Fibroblast of lung (primary cell): ENCODE data around the gene AKAP10. TPM values are rescaled to one million over a fixed set of nuclear protein-coding genes. Genes with fewer than 3 reads are reported as not detected.

Source experiments
- DNase-seq, 2 donors: peaks; one replicate each; pipeline versions ENCODE4 v3.0.0 to v3.0.0-alpha.2; 2010; ENCODE audit warnings: low read depth in 2 of 2
- H2AFZ ChIP-seq: 2 replicates; pipeline ENCODE4 v1.5.1; 2012; ENCODE audit warnings: low read length, control low read depth, inconsistent platforms
- H3K27ac ChIP-seq: 2 replicates; pipeline ENCODE4 v1.5.1; 2011; ENCODE audit warnings: low read length, control low read depth; ENCODE audit not compliant: insufficient read depth
- H3K27me3 ChIP-seq: 2 replicates; pipeline ENCODE4 v1.5.1; 2011; ENCODE audit warnings: mild to moderate bottlenecking, low read length; ENCODE audit not compliant: control insufficient read depth, insufficient read depth
- H3K36me3 ChIP-seq: 2 replicates; pipeline ENCODE4 v1.5.1; 2011; ENCODE audit warnings: low read length; ENCODE audit not compliant: control insufficient read depth, insufficient read depth
- H3K4me1 ChIP-seq: 2 replicates; pipeline ENCODE4 v1.5.1; 2011; ENCODE audit warnings: low read length; ENCODE audit not compliant: control insufficient read depth, insufficient read depth; ENCODE audit errors: extremely low read depth
- H3K4me2 ChIP-seq: 2 replicates; pipeline ENCODE4 v1.5.1; 2011; ENCODE audit warnings: low read length, control low read depth; ENCODE audit not compliant: insufficient read depth; ENCODE audit errors: extremely low read depth
- H3K4me3 ChIP-seq, 4 experiments: fragments of 200-600 bp in 1 of 4; sonication (generic) in 1 of 4; replicated peaks in 1 of 4; 2 replicates each; pipeline ENCODE4 v1.5.1; 2011 to 2016; ENCODE audit warnings: low read length in 4 of 4, low read depth in 3 of 4, mild to moderate bottlenecking in 3 of 4, control low read depth in 2 of 4, inconsistent platforms in 1 of 4, mixed read lengths in 1 of 4; ENCODE audit not compliant: insufficient read depth in 1 of 4; ENCODE audit errors: control extremely low read depth in 1 of 4
- H3K79me2 ChIP-seq: 2 replicates; pipeline ENCODE4 v1.5.1; 2012; ENCODE audit warnings: mild to moderate bottlenecking, low read length, inconsistent platforms; ENCODE audit not compliant: control insufficient read depth, insufficient read depth
- H3K9ac ChIP-seq: 2 replicates; pipeline ENCODE4 v1.5.1; 2011; ENCODE audit warnings: mild to moderate bottlenecking, low read length, control low read depth; ENCODE audit not compliant: insufficient read depth
- H3K9me3 ChIP-seq: 2 replicates; pipeline ENCODE4 v1.5.1; 2012; ENCODE audit warnings: low read depth, low read length; ENCODE audit not compliant: control insufficient read depth, insufficient read depth
- H4K20me1 ChIP-seq: 2 replicates; pipeline ENCODE4 v1.5.1; 2011; ENCODE audit warnings: low read length; ENCODE audit not compliant: control insufficient read depth, insufficient read depth; ENCODE audit errors: extremely low read depth
- CTCF ChIP-seq, 2 donors: IDR thresholded peaks in 1 of 2; conservative IDR thresholded peaks in 1 of 2; 1 replicate in 1 of 2; 2 replicates in 1 of 2; pipeline ENCODE4 v1.5.1; 2011 to 2012; ENCODE audit warnings: low read length in 2 of 2, control low read depth in 1 of 2, inconsistent platforms in 1 of 2, low read depth in 1 of 2, mild to moderate bottlenecking in 1 of 2
- EZH2 ChIP-seq: IDR thresholded peaks from 2 replicates; pipeline ENCODE4 v1.5.1; 2012; ENCODE audit warnings: low read length, control low read depth, mild to moderate bottlenecking; ENCODE audit errors: missing control alignments
- polyA plus RNA-seq, 2 donors: library from polyadenylated mRNA; depleted of rRNA in 1 of 2; stranded (reverse) in 1 of 2; unstranded in 1 of 2; fragments of >200 nt; gene quantifications; 2 replicates each; pipeline ENCODE4 v1.2.1, GENCODE V29; 2011 to 2012; ENCODE audit warnings: missing spikeins in 1 of 2
- total RNA-seq: library from RNA; depleted of rRNA; stranded (reverse); fragments of >200 nt; gene quantifications from 2 replicates; pipeline ENCODE4 v1.2.1, GENCODE V29; 2014

Gene AKAP10
- total and polyA plus RNA-seq, 2 donors (not counting 1 experiment from before 2014, with no cell fraction given), result 19.0 to 29.2 TPM

DNA sequence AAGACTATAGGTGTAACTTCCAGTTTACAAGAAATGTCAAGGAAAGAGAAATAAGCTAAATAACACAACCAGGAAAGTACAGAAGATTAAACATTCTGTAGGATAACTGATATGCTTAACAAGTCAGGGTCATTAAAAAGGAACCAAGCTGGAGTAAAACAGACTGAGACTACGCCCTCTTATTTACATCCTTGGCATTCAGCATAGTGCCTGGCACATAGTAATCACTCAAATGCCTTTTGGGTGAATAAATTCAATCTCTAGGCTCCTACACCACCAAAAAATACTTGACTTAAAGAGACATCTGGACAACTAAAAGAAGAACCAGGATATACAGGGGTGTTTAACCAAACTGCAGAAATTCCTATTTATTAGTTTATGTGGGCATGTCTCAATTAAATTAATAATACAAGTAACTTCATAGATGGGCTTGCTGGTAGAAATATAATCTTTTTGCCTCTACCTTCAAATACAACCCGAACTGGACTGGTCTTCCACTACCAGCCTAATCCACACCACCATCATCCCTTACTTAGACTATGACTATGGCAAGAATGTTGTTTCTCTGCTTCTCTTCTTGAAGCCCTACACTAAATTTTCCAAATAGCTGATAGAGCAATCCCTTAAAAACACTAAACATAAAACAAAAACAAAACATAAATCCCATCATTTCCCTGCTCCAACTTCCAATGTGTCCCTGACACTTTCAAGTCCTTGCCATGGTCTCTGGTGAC is 62.2 kb downstream of the AKAP10 start:
- no peak for DNase-seq
- Histone ChIP-seq H3K79me2 (no peaks in the 10 kb centered on the region), H3K9ac (no peak overlapping the region), H4K20me1 (no peaks in the 10 kb centered on the region), H3K9me3 (no peaks in the 10 kb centered on the region), H3K27me3 (no peaks in the 10 kb centered on the region), H3K4me3 (no peak overlapping the region), H3K4me2 (no peak overlapping the region), H3K4me1 (no peaks in the 10 kb centered on the region), H3K27ac (no peak overlapping the region), H3K36me3 (peaks cover 3% of the 10 kb centered on the region), H2AFZ (no peak overlapping the region)
- TF ChIP-seq CTCF (conservative IDR thresholded peaks at IDR 0.05 in 1 of 2, IDR thresholded peaks at IDR 0.05 in 1 of 2; ENCODE audit: low read depth in 1 of 2, low read length in 2 of 2), result no peak
- no peak for TF ChIP-seq EZH2

GRCh38 chr17:19911033-19911432 is 66.6 kb downstream of the AKAP10 start:
- TF ChIP-seq EZH2, result no peak
- no peak for TF ChIP-seq CTCF (conservative IDR thresholded peaks at IDR 0.05 in 1 of 2, IDR thresholded peaks at IDR 0.05 in 1 of 2; ENCODE audit: low read depth in 1 of 2, low read length in 2 of 2)
- Histone ChIP-seq H4K20me1 (no peaks in the 10 kb centered on the region), H3K36me3 (peaks cover 2% of the 10 kb centered on the region), H3K4me2 (no peak overlapping the region), H3K9ac (no peak overlapping the region), H3K79me2 (no peaks in the 10 kb centered on the region), H3K27me3 (no peaks in the 10 kb centered on the region), H3K27ac (no peak overlapping the region), H2AFZ (no peak overlapping the region), H3K4me3 (no peak overlapping the region), H3K4me1 (no peaks in the 10 kb centered on the region), H3K9me3 (no peaks in the 10 kb centered on the region)
- DNase-seq, result no peak

DNA sequence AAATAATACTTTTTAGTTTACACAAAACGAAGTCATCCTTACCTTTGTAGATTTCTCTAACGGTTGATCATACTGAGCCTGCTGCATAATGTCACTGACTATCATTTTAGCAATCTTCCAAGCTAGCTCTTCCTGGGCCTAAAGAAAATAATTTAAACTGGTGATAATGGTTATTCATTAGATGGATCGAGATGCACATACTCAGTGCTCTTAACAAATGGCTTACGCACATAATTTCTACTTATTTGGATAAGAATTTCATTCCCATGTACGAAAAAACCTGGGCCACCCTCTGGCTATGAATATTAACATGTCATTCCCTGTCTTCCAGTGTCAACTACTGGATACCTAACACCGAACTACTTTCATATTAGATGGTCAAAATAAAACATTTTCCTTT is 68.5 kb downstream of the AKAP10 start:
- H3K9me3 ChIP-seq, result no peaks in the 10 kb centered on the region
- H3K27ac ChIP-seq, result no peak overlapping the region
- no peaks in the 10 kb centered on the region for H4K20me1 ChIP-seq
- H3K4me1 ChIP-seq, result peaks cover 2% of the 10 kb centered on the region
- no peak overlapping the region for H3K4me2 ChIP-seq
- DNase-seq, result no peak
- TF ChIP-seq EZH2 (no peak), CTCF (conservative IDR thresholded peaks at IDR 0.05 in 1 of 2, IDR thresholded peaks at IDR 0.05 in 1 of 2; ENCODE audit: low read depth in 1 of 2, low read length in 2 of 2) (no peak)
- peaks cover 3% of the 10 kb centered on the region for H3K36me3 ChIP-seq
- H3K4me3 ChIP-seq, result no peak overlapping the region
- no peaks in the 10 kb centered on the region for H3K79me2 ChIP-seq
- no peak overlapping the region for H2AFZ ChIP-seq
- H3K27me3 ChIP-seq, result no peaks in the 10 kb centered on the region
- H3K9ac ChIP-seq, result no peak overlapping the region
